Fibroblast of the aortic adventitia (primary cell): Measurements from ENCODE around the gene SLC8A3. TPM values are rescaled to one million over a fixed set of nuclear protein-coding genes. Genes with fewer than 3 reads are reported as not detected.

ENCODE experiments used
- DNase-seq: peaks from one replicate; pipeline ENCODE4 v3.0.0-alpha.2; 2010; ENCODE audit warnings: low read depth
- H3K4me3 ChIP-seq: 2 replicates; pipeline ENCODE4 v1.5.1; 2011; ENCODE audit warnings: low read depth, mild to moderate bottlenecking, control low read depth, low read length, moderate library complexity
- CTCF ChIP-seq: IDR thresholded peaks from 2 replicates; pipeline ENCODE4 v1.5.1; 2011; ENCODE audit warnings: mild to moderate bottlenecking, low read length, control low read depth, inconsistent platforms; ENCODE audit not compliant: insufficient read depth
- total RNA-seq: library from RNA; depleted of rRNA; stranded (reverse); fragments of >200 nt; gene quantifications from 2 replicates; pipeline ENCODE4 v1.2.3, GENCODE V29; 2012; ENCODE audit warnings: low replicate concordance

Gene SLC8A3
- total RNA-seq, 1 donor: not detected

GRCh38 chr14:70177081-70177800 is 11.5 kb downstream of the SLC8A3 start:
- no peak for TF ChIP-seq CTCF
- no peak overlapping the region for H3K4me3 ChIP-seq
- no peak for DNase-seq

- H3K4me3 ChIP-seq: no peak overlapping the region
Measured at GRCh38 chr14:70173569-70173968, 15.2 kb downstream of the SLC8A3 start.

GRCh38 chr14:70171726-70172125 is 17.0 kb downstream of the SLC8A3 start:
- DNase-seq: no peak
- no peak for TF ChIP-seq CTCF
- no peak overlapping the region for H3K4me3 ChIP-seq

More at GRCh38 chr14:70173569-70173968, 15.2 kb downstream of the SLC8A3 start:
- TF ChIP-seq CTCF: no peak
- DNase-seq: no peak

- H3K4me3 ChIP-seq: no peak overlapping the region
- DNase-seq: no peak
- TF ChIP-seq CTCF: no peak
Measured at GRCh38 chr14:70170976-70171375, 17.8 kb downstream of the SLC8A3 start.

- TF ChIP-seq CTCF: no peak
- no peak overlapping the region for H3K4me3 ChIP-seq
- DNase-seq: no peak
Measured at GRCh38 chr14:70168406-70168805, 20.3 kb downstream of the SLC8A3 start.

- H3K4me3 ChIP-seq: no peak overlapping the region
- no peak for DNase-seq
- no peak for TF ChIP-seq CTCF
Measured at GRCh38 chr14:70166530-70167203, 22.1 kb downstream of the SLC8A3 start.
